GM12873 (cell line): ENCODE data around the gene ABCA3.

ENCODE experiments used
- TF ChIP-seq, protein P1 (sequence below): IDR thresholded peaks from 2 replicates; pipeline ENCODE4 v1.5.1; 2012; ENCODE audit warnings: low read depth, mild to moderate bottlenecking, moderate library complexity, low read length, control low read depth; ENCODE audit not compliant: insufficient read depth; ENCODE audit errors: missing control alignments

ABCA3 gene

DNA sequence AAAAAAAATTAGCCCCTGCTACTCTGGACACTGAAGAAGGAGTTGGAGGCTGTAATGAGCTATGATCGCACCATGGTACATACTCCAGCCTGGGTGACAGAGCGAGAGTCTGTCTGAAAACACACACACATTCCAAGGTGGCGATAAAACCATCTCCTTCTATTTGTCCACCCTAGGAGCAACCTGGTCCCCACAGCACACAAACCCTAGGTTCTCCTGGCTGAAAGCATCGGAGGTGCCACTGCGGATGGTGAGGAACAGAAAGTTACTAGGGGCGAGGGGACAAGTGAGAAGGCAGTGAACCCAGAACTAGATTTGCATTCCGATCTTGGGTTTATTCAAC lies 87.8 kb downstream of the ABCA3 start:
- TF ChIP-seq, protein P1, sequence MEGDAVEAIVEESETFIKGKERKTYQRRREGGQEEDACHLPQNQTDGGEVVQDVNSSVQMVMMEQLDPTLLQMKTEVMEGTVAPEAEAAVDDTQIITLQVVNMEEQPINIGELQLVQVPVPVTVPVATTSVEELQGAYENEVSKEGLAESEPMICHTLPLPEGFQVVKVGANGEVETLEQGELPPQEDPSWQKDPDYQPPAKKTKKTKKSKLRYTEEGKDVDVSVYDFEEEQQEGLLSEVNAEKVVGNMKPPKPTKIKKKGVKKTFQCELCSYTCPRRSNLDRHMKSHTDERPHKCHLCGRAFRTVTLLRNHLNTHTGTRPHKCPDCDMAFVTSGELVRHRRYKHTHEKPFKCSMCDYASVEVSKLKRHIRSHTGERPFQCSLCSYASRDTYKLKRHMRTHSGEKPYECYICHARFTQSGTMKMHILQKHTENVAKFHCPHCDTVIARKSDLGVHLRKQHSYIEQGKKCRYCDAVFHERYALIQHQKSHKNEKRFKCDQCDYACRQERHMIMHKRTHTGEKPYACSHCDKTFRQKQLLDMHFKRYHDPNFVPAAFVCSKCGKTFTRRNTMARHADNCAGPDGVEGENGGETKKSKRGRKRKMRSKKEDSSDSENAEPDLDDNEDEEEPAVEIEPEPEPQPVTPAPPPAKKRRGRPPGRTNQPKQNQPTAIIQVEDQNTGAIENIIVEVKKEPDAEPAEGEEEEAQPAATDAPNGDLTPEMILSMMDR, result no peak

DNA sequence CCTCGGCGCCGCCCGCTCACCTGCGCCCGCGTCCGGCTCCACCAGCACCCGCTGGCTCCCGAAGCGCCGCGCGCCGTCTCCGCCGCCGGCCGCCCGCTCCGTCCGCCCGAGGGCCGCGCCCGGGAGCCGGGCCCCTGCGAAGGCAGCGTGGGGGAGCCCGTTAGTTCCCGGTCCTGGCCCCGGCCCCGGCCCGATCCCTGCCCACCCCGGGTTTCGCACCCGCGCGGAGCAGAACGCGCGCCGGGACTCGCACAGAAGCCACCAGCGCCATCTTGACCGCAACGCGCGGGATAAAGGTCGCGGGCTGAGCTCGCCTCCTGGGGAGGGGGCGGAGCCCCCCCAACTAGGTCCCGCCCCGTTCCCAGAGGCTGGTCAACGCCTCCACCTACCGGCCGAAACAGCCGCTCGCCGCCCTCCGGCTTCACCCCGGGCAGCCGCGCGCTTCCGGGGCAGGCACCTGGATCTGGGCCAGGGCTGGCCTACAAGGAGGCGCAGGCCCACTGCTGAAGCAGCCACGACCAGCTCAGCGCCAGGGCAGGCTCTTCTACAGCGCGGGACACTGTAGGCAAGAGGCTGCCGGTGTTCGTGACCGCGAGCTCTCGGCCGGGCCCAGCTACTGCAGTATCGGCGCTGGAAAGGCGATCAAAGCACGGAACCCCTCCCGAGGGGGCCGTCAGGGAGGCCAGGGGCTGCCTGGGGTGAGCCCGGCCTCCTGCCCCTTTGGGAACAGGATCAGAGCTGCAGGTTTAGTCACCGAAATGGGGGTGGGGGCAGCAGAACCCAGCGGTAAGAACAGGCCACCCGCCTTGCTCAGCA lies 89.0 kb downstream of the ABCA3 start, which contains the start of gene ECI1:
TSS of gene ECI1 (minus strand) at position 292 of the 816 bp plus-strand sequence. CDS start at position 271, 21 bp downstream.
- TF ChIP-seq, protein P1, result peak; percentile 63

GRCh38 chr16:2250652-2251295 lies 89.8 kb downstream of the ABCA3 start:
- TF ChIP-seq, protein P1, result no peak

- TF ChIP-seq, protein P1, result no peak
Observed at GRCh38 chr16:2246301-2246885, 94.1 kb downstream of the ABCA3 start.

DNA sequence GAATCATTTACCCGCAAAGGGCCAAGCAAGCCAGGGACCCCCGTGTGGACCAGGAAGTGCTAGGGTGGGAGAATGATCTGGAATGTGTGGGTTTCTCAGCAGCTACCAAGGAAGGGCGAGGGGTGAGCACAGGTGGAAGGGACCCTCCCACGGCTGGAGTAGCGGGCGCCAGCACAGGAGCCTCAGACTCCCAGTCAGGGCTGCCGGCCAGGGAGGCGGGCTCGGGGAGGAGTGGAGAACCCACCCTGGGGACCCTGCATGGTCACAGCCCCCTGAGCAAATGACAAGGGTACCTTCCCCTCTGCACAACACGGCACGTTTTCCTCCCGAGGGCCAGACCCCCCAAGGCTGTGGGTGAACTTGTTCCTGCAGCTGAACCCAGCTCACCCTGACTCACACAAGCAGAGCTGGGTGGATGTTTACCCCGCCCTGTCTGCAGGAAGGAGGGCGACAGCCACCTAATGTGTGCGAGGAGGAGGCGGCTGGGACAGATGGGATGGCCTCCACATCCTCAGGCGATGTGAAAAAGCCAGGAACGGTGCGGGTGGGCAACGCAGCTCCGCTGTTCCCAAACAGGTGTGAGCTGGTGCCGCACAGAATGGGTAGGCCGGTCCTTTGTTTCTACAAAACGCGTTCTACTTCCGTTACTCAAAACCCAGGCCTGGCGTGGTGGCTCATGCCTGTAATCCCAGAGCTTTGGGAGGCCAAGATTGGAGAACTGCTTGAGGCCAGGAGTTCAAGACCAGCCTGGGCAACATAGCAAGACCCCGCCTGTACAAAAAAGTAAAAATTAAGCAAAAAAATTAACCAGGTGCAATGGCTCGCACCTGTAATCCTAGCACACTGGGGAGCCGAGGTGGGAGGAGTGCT lies 95.4 kb downstream of the ABCA3 start:
- TF ChIP-seq, protein P1, result no peak

GRCh38 chr16:2244301-2244700 lies 96.2 kb downstream of the ABCA3 start:
- TF ChIP-seq, protein P1, result no peak

- TF ChIP-seq, protein P1, result no peak
Observed at GRCh38 chr16:2243781-2244180, 96.7 kb downstream of the ABCA3 start.
